Astrocyte of the spinal cord (primary cell): ENCODE data around the gene ORC1.

ENCODE experiments used
- DNase-seq: peaks from one replicate; pipeline ENCODE4 v3.0.0; 2011; ENCODE audit warnings: low read depth, low spot score
- H3K4me3 ChIP-seq: 2 replicates; pipeline ENCODE4 v1.5.1; 2011; ENCODE audit warnings: low read depth, mild to moderate bottlenecking, low read length, moderate library complexity
- in situ Hi-C: cut with HindIII; loops from 2 replicates; pipeline ENCODE4 v1.10.0; 2017; ENCODE audit warnings: low sequenced_read_pairs
- TF ChIP-seq, protein P1 (sequence below): IDR thresholded peaks from 2 replicates; pipeline ENCODE4 v1.5.1; 2012; ENCODE audit warnings: low read depth, mild to moderate bottlenecking, low read length, inconsistent platforms

ORC1 gene

GRCh38 chr1:52355436-52355835, 48.8 kb downstream of the ORC1 start:
- no peak overlapping the region for H3K4me3 ChIP-seq
- DNase-seq = no peak
- TF ChIP-seq, protein P1, sequence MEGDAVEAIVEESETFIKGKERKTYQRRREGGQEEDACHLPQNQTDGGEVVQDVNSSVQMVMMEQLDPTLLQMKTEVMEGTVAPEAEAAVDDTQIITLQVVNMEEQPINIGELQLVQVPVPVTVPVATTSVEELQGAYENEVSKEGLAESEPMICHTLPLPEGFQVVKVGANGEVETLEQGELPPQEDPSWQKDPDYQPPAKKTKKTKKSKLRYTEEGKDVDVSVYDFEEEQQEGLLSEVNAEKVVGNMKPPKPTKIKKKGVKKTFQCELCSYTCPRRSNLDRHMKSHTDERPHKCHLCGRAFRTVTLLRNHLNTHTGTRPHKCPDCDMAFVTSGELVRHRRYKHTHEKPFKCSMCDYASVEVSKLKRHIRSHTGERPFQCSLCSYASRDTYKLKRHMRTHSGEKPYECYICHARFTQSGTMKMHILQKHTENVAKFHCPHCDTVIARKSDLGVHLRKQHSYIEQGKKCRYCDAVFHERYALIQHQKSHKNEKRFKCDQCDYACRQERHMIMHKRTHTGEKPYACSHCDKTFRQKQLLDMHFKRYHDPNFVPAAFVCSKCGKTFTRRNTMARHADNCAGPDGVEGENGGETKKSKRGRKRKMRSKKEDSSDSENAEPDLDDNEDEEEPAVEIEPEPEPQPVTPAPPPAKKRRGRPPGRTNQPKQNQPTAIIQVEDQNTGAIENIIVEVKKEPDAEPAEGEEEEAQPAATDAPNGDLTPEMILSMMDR = no peak
- in situ Hi-C loops = no loop called here

DNA sequence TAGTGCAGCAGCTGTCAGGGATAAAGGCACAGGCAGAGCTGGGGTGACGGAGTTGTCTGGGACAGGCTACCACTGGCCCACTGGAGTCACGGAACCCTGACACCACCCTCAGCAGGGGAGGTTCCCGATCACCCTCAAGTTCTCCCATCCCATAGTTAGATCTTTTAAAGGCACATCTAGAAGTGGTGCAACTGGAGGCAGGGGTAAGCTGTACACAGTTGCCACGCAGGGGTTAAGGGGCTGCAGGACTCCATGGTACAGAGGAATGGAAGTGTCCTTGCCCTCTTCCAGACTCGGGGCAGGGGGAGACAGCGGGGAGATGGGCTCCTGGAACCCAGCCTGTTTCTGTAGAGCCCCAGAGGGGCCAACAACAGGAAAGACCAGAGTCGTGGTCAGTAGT, 51.5 kb downstream of the ORC1 start:
- no peak for DNase-seq
- in situ Hi-C loops = no loop called here
- TF ChIP-seq, protein P1 = no peak
- H3K4me3 ChIP-seq = no peak overlapping the region

DNA sequence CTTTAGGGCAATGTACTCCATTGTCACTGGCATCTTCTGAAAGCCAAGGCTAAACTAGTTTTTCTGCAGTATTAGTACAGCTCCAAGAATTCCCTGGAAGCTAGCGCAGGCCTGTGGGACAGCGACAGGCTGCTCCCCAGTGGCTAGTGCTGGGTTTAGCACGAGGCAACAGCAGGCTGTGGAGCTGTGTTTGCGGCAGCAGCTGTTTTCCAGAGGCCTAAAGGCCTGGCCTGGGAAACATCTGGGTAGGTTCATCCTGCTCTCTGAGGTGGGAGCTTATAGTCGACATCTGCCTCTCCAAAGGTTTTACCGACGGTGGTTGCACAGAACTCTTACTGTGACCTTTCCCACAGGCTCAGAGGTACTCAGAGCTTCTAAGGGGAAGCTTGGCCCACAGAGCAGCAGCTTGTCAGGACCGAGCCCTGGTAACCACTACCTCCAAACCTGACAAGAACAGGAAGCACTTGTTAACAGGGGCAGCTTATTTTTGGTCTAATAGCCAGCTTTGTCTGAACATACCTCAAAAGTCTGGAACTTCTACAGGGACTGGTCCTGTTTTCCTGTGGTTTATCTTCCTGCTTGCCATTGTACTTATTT, 55.4 kb downstream of the ORC1 start:
- in situ Hi-C loops = no loop called here
- peak; percentile 30 for DNase-seq
- TF ChIP-seq, protein P1 = peak; percentile 56
- H3K4me3 ChIP-seq = no peak overlapping the region

- no peak for DNase-seq
- no peak overlapping the region for H3K4me3 ChIP-seq
- in situ Hi-C loops = no loop called here
- TF ChIP-seq, protein P1 = no peak
Measured at GRCh38 chr1:52346653-52347052, 57.6 kb downstream of the ORC1 start.

DNA sequence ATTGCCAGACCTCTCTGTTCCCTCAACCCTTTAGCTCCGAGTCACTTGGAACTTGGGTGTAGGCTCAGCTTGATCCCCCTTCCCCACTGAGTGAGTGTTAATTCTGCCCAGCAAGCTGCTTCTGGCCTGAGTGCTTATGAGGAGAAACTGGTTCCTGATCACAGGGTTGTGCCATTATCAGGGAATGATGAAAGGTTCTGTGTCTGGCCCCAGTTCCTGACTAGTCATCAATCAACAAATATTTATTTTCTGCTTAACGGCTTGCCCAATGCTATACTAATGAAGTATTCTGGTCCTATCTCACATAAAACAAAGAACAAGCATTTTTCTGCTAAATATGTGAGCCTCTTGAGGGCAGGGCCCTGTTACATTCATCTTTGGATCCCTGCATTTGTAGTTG, 59.0 kb downstream of the ORC1 start:
- in situ Hi-C loops = no loop called here

DNA sequence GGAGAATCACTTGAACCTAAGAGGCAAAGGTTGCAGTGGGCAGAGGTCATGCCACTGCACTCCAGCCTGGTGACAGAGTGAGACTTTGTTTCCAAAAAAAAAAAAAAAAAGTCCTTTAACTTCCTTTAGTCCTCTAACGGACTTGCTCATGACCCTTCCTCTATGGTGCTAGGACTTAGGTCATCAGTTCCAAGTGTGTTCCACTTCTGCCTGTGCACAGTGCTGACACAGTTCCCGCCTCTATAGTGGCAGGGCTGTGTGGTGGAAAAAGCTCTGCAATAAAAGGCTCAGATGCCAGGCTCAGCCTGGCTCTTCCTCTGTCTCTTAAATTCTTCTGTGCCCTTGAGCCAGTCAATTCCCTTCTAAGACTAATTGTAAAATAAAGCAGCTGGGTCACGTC, 60.2 kb downstream of the ORC1 start:
- TF ChIP-seq, protein P1 = no peak
- no peak overlapping the region for H3K4me3 ChIP-seq
- DNase-seq = no peak
- in situ Hi-C loops = no loop called here

More for the DNA sequence above, 59.0 kb downstream of the ORC1 start:
- no peak for DNase-seq
- H3K4me3 ChIP-seq = no peak overlapping the region
- TF ChIP-seq, protein P1 = no peak
